ENCODE data around the gene FICD.

FICD gene

DNA sequence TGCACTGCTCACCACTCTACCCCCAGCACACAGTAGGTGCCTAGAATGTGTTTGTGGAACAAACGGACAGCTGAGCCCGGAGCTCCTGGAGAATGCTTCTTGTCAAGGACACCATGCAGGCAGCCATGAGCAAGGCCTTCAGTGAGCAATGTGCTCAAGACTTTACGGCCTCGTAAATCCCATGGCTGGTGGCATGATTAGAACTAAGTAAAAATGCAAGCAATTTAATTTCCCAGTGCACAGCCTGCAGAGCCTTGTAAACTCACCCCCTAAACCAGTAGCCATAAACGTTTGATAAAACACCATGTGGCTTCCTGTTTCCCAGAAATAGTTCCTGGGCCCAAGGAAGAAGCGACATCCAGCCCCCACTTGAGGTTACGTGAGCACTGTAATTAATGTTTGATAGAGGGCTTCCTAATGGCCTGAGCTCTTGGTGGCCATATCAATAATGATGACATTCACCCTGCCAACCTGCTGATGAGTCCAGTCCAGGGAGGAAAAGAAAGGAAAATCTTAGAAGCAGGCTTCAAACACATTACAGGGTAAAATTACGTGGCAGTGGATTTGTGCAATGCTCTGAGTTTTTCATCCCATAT lies 36.4 kb upstream of the FICD start:
- H3K27me3 ChIP-seq (ENCODE audit: insufficient read depth, poor library complexity, severe bottlenecking), result no peaks in the 10 kb centered on the region
- DNase-seq (ENCODE audit: low read depth in 1 of 2, low spot score in 1 of 2), result no peak
- H3K4me3 ChIP-seq (replicated peaks; ENCODE audit: insufficient read depth, low read length), result no peak overlapping the region
- TF ChIP-seq SPI1 (IDR thresholded peaks at IDR 0.05; ENCODE audit: borderline replicate concordance, low read depth), result no peak
- TF ChIP-seq, protein P1, sequence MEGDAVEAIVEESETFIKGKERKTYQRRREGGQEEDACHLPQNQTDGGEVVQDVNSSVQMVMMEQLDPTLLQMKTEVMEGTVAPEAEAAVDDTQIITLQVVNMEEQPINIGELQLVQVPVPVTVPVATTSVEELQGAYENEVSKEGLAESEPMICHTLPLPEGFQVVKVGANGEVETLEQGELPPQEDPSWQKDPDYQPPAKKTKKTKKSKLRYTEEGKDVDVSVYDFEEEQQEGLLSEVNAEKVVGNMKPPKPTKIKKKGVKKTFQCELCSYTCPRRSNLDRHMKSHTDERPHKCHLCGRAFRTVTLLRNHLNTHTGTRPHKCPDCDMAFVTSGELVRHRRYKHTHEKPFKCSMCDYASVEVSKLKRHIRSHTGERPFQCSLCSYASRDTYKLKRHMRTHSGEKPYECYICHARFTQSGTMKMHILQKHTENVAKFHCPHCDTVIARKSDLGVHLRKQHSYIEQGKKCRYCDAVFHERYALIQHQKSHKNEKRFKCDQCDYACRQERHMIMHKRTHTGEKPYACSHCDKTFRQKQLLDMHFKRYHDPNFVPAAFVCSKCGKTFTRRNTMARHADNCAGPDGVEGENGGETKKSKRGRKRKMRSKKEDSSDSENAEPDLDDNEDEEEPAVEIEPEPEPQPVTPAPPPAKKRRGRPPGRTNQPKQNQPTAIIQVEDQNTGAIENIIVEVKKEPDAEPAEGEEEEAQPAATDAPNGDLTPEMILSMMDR (IDR thresholded peaks at IDR 0.05; ENCODE audit: insufficient read depth, low read length), result no peak
- TF ChIP-seq GABPA (IDR thresholded peaks at IDR 0.05; ENCODE audit: low read depth), result no peak
- no peak for TF ChIP-seq POLR2AphosphoS5 (IDR thresholded peaks at IDR 0.05; ENCODE audit: low read depth)
- TF ChIP-seq, protein P2, sequence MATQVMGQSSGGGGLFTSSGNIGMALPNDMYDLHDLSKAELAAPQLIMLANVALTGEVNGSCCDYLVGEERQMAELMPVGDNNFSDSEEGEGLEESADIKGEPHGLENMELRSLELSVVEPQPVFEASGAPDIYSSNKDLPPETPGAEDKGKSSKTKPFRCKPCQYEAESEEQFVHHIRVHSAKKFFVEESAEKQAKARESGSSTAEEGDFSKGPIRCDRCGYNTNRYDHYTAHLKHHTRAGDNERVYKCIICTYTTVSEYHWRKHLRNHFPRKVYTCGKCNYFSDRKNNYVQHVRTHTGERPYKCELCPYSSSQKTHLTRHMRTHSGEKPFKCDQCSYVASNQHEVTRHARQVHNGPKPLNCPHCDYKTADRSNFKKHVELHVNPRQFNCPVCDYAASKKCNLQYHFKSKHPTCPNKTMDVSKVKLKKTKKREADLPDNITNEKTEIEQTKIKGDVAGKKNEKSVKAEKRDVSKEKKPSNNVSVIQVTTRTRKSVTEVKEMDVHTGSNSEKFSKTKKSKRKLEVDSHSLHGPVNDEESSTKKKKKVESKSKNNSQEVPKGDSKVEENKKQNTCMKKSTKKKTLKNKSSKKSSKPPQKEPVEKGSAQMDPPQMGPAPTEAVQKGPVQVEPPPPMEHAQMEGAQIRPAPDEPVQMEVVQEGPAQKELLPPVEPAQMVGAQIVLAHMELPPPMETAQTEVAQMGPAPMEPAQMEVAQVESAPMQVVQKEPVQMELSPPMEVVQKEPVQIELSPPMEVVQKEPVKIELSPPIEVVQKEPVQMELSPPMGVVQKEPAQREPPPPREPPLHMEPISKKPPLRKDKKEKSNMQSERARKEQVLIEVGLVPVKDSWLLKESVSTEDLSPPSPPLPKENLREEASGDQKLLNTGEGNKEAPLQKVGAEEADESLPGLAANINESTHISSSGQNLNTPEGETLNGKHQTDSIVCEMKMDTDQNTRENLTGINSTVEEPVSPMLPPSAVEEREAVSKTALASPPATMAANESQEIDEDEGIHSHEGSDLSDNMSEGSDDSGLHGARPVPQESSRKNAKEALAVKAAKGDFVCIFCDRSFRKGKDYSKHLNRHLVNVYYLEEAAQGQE (IDR thresholded peaks at IDR 0.05; ENCODE audit: insufficient replicate concordance, low read depth), result no peak
- H3K27ac ChIP-seq (replicated peaks), result no peak overlapping the region

DNA sequence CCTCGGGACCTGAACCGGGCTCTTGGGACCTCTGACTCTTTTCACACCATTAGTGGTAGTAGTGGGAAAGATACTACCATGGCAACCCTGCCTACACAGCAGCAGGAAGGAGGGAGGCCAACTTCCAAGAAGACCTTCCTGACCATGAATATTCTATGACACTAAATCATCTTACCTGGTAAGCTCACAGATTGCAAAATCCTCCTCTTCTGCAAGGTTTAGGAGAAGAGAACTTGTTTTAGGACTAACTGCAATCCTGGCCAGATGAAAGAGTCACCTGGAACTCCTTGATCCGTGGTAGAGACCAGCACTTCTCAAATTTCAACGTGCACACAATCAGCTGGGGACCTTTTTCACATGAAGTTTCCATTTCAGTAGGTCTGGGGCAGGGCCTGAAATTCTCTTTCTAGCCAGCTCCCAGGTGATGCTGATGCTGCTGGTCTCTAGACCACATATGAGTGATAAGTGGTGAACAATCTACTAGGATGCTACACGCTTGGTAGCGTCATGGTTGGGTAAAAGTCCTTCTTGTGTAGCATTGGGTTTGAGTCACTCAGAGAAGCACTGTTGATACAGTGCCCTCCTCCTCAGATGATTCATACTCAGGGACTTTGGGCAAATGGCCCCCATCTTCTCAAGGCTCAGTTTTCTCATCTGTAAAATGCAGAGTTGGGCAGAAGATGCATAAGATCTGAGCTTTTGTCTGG lies 35.6 kb upstream of the FICD start:
- no peak overlapping the region for H3K4me3 ChIP-seq (replicated peaks; ENCODE audit: insufficient read depth, low read length)
- no peak overlapping the region for H3K27ac ChIP-seq (replicated peaks)
- no peak for DNase-seq (ENCODE audit: low read depth in 1 of 2, low spot score in 1 of 2)

DNA sequence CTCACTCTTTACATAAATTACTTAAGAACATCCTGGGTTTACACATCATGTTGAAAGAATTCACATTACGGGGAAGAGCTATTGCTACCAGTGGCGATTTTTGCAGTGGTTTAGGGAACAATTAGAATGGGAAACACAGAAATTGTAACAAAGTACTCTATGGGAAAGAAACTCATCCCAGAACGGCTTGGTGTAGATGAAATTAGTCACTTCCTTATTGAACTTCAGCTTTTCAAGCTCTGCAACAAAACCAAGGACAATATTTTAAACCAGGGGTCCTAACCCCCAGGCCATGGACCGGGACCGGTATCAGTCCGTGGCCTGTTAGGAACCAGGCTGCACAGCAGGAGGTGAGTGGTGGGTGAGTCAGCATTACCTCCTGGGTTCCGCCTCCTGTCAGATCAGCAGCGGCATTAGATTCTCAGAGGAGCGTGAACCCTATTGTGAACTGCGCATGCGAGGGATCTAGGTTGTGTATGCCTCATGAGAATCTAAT lies 32.3 kb upstream of the FICD start:
- no peak for DNase-seq (ENCODE audit: low read depth in 1 of 2, low spot score in 1 of 2)
- no peak for TF ChIP-seq SPI1 (IDR thresholded peaks at IDR 0.05; ENCODE audit: borderline replicate concordance, low read depth)
- Histone ChIP-seq H3K27ac (replicated peaks) (no peak overlapping the region), H3K27me3 (ENCODE audit: insufficient read depth, poor library complexity, severe bottlenecking) (no peaks in the 10 kb centered on the region), H3K4me3 (replicated peaks; ENCODE audit: insufficient read depth, low read length) (no peak overlapping the region)

More for the DNA sequence above, 35.6 kb upstream of the FICD start:
- TF ChIP-seq, protein P2 (IDR thresholded peaks at IDR 0.05; ENCODE audit: insufficient replicate concordance, low read depth), result no peak
- TF ChIP-seq, protein P1 (IDR thresholded peaks at IDR 0.05; ENCODE audit: insufficient read depth, low read length), result no peak
- no peak for TF ChIP-seq GABPA (IDR thresholded peaks at IDR 0.05; ENCODE audit: low read depth)
- TF ChIP-seq SPI1 (IDR thresholded peaks at IDR 0.05; ENCODE audit: borderline replicate concordance, low read depth), result no peak
- TF ChIP-seq POLR2AphosphoS5 (IDR thresholded peaks at IDR 0.05; ENCODE audit: low read depth), result no peak
- H3K27me3 ChIP-seq (ENCODE audit: insufficient read depth, poor library complexity, severe bottlenecking), result no peaks in the 10 kb centered on the region

DNA sequence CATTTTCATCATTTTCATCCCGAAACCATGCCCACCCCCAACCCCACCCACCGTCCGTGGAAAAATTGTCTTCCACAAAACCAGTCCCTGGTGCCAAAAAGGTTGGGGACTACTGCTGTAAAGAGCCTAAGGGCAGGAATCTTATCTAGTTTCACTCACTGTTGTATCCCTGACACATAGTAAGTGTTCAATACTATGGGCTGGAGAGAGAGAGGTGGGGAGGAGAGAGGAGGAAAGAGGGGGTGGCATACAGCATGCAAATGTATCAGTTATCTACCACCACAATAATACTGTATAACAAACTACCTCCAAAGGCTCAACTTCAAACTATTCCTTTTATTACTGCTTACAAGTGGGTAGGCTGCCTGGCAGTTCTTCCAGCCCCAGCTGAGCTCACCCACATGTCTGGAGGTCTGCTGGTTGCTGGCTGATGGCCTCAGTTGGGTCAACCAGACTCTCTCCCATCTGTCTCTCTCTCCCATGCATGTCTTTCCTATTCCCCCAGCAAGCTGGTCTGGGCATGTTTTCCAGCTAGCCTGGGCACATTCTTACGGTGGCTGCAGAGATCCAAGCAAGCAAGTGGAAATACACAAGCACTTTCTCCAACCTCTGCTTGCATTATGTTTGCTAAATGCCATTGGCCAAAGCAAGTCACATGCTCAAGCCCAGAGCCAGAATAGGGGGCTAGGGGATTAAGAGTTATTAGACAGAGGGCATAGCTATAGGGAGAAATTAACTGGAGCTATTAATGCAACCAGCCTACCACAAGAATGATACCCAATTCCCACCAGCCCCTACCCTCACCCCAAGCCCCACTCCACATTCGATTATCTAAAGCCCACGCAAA lies 31.6 kb upstream of the FICD start:
- no peaks in the 10 kb centered on the region for H3K27me3 ChIP-seq (ENCODE audit: insufficient read depth, poor library complexity, severe bottlenecking)
- TF ChIP-seq, protein P2 (IDR thresholded peaks at IDR 0.05; ENCODE audit: insufficient replicate concordance, low read depth), result no peak
- TF ChIP-seq SPI1 (IDR thresholded peaks at IDR 0.05; ENCODE audit: borderline replicate concordance, low read depth), result no peak
- TF ChIP-seq, protein P1 (IDR thresholded peaks at IDR 0.05; ENCODE audit: insufficient read depth, low read length), result no peak
- TF ChIP-seq POLR2AphosphoS5 (IDR thresholded peaks at IDR 0.05; ENCODE audit: low read depth), result no peak
- no peak for TF ChIP-seq GABPA (IDR thresholded peaks at IDR 0.05; ENCODE audit: low read depth)
- H3K27ac ChIP-seq (replicated peaks), result no peak overlapping the region
- H3K4me3 ChIP-seq (replicated peaks; ENCODE audit: insufficient read depth, low read length), result no peak overlapping the region
- DNase-seq (ENCODE audit: low read depth in 1 of 2, low spot score in 1 of 2), result no peak
